H4 (cell line): Measurements from ENCODE around the gene TGDS. TPM values are rescaled to one million over a fixed set of nuclear protein-coding genes. Genes with fewer than 3 reads are reported as not detected.
"Not testable (repeated sequence)": the region's sequence is repeated elsewhere in the genome, so short reads cannot be mapped to it uniquely, and the experiment has no call there.

Source experiments
- DNase-seq: peaks from one replicate; pipeline ENCODE4 v3.0.0-alpha.2; 2015; ENCODE audit warnings: low spot score
- total RNA-seq: library from RNA; depleted of rRNA; stranded (reverse); fragments of >200 nt; shearing (Covaris generic); gene quantifications from 2 replicates; pipeline ENCODE4 v1.2.3, GENCODE V29; 2014; rRNA removed

TGDS gene, protein sequence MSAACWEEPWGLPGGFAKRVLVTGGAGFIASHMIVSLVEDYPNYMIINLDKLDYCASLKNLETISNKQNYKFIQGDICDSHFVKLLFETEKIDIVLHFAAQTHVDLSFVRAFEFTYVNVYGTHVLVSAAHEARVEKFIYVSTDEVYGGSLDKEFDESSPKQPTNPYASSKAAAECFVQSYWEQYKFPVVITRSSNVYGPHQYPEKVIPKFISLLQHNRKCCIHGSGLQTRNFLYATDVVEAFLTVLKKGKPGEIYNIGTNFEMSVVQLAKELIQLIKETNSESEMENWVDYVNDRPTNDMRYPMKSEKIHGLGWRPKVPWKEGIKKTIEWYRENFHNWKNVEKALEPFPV
- total RNA-seq, result 9.3 and 14.4 TPM in 2 replicates

DNA sequence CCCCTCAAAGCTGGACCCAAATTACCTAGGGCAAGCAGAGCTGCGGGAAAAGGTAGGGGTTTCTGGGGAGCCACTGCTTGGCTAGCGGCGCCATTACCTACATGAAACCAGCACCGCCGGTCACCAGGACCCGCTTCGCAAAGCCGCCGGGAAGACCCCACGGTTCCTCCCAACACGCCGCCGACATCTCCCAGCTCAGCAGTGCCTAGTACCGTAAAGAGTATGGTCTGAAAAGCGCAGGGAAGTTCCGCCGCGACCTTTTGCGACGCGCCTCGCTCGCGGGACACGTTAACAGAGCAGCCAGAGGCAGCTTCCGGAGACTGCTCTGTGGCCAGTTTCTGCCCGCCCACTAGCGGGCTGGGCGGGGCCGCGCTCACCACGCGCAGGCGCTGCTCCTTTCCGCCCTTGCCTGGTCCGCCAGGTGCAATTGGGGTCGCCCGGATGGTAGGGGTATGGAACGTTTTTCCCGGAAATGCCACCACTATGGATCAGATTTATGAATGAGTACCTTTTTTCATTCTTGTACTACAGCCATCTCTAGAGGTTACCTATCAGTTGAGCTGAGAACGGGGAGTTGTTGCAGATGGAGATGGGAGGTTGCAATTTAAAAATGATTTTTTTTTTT is at the start of gene TGDS:
Gene TGDS, minus strand, starts transcription at position 203 of the 625 bp plus-strand sequence. Its CDS starts 16 bp downstream, at position 187.
- DNase-seq, result peak; percentile 86

DNA sequence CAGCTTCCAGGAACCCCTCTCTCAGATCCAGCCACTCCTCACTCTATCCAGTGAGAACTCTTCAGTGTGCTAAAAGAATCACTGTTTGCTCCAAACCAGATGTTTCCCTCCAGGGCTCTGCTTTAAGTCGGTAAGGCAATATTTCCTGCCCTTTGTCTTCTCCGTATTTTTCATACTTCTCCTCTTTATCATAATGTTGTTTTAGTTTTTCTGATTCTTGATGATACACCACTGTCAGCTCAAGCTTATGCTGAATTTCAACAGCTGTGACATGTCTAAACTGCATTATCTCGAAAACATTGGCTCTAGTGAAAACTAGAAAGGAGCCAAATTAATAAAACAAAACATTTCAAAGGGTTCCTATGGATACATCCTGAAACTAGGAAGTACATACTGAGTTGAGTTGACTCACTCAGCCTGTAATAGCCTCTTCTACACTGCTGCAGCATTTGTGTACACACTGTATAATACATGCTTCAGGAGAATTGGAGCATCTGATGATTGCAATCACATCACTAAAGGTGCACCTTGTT is 45.5 kb upstream of the TGDS start:
- peak; percentile 18 for DNase-seq

DNA sequence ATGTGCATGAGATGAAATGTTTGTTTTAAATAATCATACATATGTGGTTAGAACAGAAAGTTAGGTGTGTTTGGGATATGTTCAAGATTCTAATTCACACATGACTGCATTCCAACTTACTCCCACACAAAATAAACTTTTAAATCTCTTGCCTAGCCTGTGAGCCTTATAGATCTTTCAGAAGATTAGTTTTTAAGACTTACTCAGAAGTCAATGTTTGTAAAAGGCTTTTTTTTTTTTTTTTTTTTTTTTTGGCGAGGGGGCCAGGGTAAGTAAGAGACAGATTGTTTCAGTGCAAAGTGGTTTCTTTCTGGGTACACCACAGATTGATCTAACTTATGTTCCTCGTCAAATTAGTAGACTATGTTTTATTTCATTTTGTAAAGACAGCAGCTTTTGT is 44.8 kb upstream of the TGDS start:
- no peak for DNase-seq

DNA sequence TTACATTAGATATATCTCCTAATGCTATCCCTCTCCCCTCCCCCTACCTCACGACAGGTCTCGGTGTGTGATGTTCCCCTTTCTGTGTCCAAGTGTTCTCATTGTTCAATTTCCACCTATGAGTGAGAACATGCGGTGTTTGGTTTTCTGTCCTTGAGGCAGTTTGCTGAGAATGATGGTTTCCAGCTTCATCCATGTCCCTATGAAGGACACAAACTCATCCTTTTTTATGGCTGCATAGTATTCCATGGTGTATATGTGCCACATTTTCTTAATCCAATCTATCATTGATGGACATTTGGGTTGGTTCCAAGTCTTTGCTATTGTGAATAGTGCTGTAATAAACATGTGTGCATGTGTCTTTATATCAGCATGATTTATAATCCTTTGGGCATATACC is 41.7 kb upstream of the TGDS start:
- not testable (repeated sequence) for DNase-seq

DNA sequence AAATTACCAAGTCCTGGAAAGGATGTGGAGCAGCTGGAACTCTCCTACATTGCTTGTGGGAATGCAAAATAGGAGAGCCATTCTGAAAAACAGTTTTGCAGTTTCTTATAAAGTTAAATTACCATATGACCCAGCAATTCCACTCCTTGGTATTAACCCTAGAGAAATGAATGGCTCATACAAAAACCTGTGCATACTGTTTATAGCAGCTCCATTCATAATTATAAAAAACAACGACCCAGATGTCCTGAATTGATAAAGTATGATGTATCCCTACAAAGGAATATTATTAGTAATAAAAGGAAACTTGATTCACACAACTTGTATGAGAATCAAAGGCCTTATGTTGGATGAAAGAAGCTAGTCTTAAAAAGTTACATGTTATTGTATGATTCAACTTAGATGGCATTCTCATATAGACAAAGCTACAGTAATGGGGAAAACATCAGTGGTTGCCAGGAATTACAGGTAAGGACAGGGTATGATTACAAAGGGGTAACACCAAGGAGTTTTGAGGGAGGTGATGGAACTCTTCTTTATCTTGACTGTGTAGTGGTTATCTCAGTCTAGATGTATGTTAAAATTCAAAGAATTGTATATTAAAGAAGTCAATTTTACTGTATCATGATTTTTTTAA is 41.1 kb upstream of the TGDS start:
- no peak for DNase-seq

DNA sequence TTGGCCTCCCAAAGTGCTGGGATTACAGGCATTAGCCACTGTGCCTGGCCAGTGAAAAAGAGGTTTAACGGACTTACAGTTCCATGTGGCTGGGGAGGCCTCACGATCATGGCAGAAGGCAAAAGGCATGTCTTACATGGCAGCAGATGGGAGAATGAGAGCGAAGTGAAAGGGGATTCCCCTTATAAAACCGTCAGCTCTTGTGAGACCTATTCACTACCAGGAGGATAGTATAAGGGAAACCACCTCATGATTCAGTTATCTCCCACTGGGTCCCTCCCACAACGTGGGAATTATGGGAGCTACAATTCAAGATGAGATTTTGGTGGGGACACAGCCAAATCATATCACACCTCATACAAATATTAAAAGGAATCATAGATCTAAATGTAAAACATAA is 40.1 kb upstream of the TGDS start:
- not testable (repeated sequence) for DNase-seq

DNA sequence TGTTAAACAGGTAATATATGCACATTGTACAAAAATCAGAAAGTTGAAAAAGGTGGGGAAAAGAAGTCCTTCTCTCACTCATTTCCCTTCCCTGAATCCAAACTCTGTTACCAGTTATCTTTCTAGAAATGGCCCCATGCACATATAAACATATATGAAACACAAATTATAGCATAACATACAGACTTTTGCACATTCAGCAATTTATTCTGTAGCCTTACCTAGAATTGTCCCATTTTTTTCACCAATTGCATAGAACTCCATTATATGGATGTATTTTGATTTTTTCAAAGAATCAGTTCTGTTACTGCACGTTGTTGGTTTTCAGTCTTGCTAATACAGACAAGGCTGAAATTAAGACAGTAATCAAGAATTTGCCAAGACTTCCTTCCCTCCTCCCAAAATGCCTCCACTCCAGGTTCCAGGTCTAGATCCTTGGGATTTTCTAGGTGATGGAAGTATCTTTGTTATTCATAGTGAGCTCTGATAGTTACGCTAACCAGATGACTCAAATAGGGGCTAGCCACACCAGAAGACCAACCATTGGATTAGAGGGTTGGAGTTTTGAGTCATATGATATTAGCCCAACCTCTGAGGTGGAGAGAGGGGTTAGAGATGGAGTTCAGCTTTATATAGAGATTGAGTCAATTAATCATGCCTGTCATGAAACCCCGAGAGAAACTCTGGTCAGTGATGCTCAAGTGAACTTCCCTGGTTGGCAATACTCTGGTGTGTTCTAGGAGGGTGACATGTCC is 36.5 kb upstream of the TGDS start:
- no peak for DNase-seq

DNA sequence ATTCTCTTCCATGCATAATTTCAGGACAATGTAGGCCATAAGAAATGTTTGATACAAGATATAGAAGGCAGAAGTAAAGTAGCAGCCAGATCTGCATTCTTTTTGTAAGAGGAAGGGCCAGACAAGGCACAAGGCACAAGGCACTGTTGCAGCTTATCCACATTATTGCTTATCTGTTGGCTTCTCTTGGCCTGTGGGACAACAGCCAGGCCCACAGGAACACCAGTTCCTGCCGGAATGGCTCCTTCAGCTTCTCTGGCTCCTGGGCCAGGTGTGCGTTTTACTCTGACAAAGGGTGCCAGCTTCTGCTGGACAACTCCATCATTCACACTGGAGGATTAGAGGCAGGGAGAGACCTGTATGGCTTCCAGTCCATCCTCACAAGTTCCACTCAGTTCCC is 34.9 kb upstream of the TGDS start:
- DNase-seq, result no peak

DNA sequence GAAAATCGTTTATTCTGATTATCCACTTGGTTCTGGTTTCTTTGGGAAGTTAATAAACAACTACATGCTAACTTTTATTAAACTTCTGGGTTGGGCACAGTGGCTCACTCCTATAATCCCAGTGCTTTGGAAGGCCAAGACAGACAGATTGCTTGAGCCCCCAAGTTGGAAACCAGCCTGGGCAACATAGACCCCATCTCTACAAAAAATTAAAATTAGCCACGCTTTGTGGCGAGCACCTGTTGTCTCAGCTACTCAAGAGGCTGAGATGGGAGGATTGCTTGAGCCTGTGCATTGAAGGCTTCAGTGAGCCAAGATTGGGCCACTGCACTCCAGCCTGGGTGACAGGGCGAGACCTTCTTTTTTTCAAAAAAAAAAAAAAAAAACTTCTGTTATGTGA is 27.4 kb upstream of the TGDS start:
- DNase-seq, result no peak

DNA sequence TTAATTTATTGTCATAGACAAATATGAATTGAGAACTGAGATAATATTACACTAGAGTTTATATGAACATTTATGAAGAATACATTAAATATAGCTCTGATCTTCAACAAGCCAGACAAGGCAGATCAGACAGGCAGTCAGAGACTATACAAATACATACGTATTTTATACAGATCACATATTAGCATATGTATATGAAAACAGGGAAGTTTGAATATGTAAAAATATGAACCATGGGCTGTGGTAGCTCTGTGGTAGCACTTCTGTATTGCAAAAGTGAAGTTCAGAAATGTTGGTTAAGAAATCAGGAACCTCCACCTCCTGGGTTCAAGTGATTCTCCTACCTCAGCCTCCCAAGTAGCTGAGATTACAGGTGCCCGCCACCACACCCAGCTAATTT is 26.4 kb upstream of the TGDS start:
- no peak for DNase-seq

DNA sequence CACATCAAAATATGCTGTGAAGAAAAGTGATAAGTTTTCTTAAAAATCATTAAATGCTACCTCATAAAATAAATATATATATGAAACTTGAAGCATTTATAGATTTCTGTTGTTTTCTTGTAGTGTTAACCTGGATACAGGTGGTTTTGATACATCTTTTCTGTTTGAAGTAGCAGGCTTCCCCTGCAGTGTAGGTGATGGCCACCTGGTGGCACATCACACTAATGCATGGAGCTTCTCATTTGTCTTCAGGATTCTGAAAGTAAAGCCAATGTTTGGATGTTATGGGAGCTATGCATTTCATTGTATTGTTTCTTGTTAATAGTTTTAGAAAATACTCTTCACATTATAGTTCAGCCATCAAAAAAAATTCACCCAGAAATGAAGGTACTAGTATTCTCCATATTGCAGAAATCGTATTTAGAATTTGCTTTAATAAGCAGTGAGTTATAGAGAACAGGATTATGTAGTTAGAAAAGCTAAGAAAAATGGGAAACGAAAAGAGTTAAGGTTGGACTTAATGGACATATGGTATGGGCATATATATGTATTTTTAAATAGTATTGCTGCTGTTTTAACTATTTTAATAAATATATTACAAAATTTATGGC is 24.4 kb upstream of the TGDS start:
- peak; percentile 22 for DNase-seq

DNA sequence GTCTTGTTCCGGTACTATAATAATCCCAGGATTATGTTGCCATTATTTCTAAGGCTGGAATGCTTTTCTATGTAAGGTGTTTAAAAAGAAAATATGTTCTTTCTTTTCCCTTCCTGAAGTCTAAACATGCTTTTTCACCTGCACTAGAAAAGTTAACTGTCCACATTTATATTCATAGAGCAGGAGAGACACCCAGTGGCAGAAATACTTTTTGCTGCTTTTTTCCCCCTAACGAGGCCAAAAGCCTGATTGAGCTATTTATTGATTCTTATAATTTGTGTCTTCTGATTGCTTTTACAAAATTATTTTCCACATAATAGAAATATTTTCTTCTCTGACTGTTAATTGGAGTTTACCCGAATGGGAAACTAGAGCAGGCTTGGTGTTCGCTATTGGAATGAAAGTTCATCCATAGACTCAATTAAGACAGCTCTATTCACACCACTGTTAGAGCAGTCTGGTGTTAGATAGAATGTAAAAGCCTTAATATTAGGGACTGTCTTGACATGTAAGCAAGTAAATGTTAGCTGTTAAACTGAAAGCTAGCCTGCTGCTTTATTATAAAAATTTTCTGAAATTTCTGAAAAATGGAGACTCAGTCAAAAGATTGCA is 21.5 kb upstream of the TGDS start:
- no peak for DNase-seq

DNA sequence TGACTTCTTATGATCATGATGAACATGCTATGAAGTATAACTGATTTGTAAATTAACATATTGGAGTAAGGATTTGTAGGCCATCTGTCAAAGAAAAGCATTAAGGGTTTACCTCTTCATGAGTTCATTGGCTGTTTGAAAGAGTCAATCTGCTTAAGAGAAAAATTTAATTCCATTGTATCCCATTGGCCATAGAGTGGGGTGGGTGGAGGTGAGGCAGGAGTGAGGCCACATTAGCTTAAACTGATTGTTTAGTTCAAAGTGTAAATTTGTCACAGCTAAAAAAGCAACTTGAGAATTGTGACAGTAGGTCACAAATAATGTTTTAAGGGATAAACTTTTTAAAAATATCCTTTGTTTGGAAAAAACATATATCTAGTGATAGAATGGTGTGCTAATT is 17.1 kb upstream of the TGDS start:
- DNase-seq, result no peak

DNA sequence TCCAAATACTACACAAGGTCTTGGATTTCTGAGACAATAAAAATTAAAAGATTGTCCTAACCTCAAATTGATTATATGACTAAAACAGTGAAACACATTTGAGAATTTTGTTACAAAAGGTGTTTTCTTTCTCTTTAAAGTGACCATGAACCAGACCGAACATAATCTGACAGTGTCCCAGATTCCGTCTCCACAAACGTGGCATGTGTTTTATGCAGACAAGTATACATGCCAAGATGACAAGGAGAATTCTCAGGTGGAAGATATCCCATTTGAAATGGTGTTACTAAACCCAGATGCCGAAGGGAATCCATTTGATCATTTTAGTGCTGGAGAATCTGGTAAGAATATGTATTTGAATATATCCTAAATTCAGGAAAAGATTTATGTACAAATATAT is 16.1 kb upstream of the TGDS start:
- no peak for DNase-seq

DNA sequence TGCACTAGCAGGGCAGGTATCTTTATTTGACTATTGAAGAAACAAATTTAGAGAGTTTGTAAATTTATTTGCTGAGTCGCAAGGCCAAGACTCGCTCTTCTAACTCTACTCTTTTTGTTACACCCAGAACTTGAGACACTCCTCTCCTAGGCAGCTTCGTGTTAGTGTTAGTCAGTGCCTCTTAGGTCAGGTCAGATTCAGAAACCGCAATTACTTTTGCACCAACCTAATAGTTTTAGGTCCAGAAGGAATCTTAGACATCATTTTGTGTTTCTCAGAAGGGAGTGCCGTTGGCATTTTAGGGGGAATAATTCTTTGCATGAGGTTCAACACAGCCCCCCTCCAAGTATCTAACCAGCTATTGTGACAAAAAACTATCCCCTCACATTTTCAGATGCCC is 14.5 kb upstream of the TGDS start:
- no peak for DNase-seq

DNA sequence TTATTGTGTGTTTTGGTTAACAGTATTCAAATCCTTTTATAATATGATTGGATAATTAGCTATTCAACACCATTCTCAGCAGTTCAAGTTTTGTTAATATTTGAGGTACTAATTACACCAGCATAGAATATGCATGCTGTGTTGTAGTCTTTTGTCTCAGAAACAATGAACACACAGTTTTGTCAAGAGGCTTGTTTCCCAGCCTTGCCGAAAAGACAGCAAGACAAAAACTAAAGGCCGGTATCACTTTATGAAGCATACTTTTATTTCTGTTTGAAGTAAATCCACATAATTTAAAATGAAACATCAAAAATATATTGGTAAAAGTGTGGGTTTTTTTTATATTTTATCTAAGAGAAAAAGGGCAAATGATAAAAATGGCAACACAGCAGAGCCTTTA is 13.2 kb upstream of the TGDS start:
- no peak for DNase-seq

DNA sequence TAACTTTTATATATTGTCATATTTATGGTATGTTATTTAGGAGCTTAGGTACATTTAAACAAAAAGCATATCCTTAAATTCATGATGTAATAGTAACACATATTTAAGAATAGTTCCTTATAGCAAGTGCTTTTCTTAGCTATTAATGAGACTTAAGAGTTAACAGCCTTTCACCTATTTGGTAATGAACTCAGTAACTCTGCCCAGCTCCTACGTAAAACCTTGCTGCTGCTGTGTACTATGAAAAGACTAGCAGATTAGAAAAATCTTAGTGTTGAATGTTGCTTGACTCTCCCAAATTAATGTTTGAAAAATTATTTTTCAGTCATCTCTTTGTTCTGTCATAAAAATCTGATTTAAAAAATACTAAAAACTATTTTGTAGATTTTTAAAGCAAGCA is 12.6 kb upstream of the TGDS start:
- DNase-seq, result no peak

DNA sequence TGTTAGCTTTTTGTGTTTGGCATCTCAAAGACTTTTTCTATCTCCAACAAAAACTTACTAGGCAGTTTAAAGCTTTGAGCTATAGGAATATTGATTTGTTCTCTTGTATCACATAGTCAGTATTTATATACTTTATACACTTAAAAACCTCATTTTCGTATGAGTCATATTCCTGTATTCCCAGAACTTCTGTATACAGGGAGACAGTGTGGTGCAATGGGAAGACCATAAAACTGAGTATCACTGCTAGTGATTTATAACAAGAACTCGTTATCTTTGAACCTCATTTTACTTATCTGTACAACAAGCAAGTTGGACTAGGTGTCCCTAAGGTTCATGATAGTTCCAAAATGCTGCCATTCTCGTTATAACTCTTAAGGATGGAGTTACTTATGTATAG is 12.0 kb upstream of the TGDS start:
- no peak for DNase-seq

DNA sequence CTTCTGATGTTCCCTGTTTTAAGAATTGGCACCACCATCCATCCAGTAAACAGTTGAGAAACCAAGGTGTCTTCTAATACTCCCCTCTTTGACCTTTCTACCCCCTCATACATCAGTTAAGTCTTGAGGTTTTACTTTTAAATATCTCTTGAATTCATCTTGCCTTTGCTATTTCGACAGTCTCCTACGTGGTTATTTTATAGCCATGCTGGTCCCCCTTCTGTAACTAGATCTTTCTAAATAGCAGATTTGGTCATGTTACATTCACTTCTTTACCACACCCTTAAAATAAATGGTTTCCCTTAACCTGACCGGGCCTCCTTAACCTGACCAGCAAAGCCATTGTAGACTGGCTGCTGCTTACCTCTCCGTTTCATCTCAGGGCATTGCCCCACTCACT is 11.1 kb upstream of the TGDS start:
- DNase-seq, result no peak

DNA sequence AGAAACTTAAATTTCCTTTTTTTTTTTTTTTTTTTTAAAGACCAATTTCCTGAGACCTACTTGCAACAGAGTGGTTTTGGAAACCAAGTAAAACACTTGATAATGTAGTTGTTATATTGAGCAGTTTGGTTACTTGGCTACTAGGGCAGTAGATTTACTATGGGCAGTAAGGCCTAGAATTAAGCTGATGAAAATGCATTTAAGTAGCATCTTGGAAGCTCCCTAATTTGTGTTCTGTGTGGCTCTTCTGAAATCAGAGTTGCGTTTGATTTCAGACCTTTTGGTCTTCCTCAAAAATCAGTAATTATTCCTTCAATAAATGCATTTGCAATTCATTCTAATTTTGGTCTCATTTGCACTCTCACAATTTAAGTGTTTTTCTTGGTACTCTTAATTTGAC is 6.5 kb upstream of the TGDS start:
- DNase-seq, result no peak
